ENCODE results near the gene C2CD4B.
A peak's percentile ranks its signal among the peaks of the same experiment; 100 is the strongest.

Gene C2CD4B

DNA sequence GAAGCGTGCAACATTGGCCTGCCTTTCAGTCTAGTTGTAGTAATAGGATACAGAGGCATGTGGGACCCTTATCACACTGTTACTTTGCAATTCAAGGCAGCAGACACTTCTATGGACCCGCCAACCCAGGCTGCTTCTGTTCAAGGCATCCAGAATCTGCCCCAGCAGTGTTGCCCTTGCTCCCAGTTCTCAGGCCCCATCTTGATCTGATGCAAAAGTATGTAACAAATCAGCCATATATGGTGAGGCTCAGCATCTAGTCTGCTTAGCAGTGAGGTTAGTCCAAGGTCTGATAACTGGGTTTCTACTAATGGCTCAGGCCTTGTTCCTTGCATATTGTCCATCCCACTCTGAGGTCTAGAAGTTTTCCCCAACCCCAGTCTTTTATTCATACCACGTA, 17.9 kb downstream of the C2CD4B start:
- DNase-seq: no peak

DNA sequence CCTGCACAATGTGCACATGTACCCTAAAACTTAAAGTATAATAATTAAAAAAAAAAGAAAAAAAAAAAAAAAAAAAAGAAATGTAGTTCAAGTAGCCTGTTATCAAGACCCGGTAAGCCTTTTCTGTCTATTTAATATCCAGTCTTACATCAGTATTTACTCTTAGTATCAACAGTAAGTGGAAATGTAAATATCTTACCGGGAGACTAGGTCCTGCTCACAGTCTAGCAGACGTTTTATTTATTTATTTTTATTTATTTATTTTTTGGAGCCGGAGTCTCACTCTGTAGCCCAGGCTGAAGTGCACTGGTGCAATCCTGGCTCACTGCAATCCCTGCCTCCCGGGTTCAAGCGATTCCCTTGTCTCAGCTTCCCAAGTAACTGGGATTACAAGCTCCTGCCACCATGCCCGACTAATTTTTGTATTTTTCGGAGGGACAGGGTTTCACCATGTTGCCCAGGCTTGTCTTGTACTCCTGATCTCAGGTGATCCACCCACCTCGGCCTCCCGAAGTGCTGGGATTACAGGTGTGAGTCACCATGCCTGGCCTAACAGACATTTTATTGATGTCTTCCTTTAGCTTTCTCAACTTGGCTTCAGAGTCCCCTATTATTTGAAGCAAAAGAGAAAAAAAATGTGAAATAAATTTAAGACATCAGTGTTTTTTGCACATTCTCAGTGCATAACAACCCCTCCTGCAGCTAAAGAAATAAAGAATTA, 19.9 kb downstream of the C2CD4B start:
- DNase-seq: no peak

DNA sequence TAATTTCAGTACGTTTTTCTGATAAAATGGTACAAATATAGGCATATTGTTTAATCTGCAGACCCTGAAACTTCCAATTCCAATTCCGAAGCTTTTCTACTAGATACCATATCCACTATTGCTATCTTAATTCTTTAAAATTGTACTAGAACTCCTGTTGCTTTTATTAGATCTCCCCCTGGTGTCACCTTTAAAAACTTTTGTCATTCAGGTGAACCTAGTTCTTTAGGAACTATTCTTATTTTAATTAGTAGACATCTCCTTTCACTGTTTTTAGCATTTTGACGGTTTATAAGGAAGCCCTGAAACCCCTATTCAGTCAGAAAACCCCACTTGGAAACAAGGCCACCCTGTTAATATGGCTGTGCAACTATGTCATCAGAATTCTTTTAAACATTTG, 22.3 kb downstream of the C2CD4B start:
- no peak for DNase-seq

DNA sequence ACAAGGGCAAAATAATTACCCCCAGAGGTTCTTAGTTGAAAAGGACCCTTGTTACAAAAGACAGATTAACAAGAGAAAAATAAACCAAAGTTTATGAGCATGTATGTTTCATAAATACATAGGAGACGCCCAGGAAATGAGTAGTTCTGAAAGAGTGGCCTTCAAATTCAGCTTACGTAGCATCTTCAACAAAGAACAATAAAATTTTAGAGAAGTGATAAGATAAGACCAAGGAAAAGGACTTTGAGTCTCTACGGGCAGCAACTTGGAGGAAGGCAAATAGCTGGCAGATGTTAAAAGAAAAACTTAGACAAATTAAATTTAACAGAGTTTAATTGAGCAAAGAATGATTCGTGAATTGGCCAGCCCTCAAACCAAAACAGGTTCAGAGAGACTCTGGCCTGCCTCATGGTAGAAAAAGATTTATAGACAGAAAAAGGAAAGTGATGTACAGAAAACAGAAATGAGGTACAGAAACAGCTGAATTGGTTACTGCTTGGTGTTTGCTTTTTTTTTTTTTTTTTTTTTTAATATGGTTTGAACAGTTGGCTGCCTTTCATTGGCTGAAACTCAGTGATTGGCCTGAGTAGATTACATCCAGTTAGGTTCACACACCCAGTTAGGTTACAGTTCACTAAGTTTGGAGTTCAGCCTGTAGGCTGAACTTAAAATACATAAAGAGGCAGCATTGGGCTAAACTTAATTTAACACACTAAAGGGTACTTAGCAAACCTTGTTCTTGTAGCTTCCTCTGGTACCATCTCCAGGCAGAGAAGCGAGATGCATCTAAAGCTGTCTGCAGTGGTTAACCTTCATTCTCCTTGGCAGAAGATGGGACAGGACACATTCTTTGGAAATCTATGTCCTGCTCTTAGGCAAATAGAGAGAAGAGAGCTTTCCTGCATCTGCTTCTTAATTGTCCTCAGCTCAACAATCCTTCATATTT, 23.2 kb downstream of the C2CD4B start:
- peak; percentile 48 for DNase-seq

DNA sequence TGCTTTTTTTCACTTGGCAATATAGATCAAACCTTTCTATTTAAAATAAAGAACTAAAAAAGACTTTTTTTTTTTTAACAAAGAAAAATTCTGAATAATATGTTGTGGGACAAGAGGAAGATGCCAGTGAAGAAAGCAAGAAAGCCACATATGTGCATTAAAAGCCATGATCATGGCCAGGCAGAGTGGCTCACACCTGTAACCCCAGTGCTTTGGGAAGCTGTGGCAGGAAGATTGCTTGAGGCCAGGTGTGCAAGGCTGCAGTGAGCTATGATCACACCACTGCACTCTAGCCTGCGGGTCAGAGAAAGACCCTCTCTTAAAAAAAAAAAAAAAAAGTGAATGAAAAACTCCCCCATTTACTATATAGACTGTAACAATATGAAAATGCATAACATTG, 23.9 kb downstream of the C2CD4B start:
- no peak for DNase-seq

DNA sequence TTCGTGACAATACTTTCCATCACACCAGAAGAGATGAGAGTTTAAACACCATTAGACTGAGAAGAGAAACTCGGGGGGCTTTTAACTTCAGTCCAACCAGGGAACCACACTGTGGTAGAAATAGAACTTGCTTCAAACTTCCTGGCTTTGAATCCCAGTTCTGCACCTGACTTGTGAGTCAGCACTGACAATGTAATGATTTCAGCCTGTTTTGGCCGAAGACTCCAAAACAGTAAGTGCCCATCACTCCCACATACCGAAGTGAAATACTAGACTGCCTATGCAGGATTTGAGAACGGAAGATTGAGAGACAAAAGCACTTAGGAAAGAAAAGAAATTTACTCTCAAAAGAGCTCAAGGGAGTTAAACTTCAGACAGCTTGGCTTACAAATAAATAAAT, 27.0 kb downstream of the C2CD4B start:
- peak; percentile 95 for DNase-seq

DNA sequence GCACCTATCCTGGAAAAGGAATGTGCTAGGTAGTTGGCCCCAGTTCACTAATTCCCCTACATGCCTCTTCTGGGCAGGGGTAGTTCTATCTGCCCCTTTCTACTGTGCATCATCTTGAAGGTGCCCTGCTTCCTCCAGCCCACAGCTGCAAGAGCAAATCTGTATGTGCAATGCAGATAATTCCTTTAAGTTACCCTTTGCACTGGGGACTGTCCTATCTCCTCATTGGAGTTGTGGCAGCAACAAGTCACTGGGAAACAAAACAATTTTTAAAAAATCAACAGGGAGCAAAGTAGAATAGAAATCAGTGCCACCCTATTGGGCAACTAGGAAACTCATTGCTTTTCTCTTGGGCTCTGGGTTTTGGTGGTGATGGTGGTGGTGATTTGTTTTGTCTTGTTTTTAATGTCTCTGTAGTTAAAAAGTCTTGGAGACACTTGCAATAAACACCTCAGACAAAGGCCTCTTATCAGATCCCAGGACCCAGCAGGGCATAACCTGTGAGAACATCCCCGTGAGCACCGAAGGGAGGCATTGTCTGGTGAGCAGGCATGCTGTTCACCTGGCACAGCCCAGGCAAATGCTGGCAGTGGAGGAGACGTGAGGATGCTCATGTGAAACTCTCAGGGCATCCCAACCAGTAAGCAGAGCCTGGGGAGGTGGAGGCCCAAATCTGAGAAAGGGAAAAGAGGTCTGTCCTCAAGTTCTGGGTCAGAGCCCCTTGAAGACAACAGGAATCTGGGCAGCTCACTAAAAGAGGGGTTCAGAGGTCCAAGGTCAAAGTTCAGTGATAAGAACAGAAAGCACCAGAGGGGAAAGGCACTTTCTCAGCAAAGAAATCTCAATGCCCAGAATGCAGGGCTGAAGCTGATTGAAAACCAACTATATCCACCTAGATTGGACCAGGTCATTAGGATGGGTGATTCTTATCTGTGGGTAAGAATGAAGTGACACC, 27.9 kb downstream of the C2CD4B start:
- no peak for DNase-seq

DNA sequence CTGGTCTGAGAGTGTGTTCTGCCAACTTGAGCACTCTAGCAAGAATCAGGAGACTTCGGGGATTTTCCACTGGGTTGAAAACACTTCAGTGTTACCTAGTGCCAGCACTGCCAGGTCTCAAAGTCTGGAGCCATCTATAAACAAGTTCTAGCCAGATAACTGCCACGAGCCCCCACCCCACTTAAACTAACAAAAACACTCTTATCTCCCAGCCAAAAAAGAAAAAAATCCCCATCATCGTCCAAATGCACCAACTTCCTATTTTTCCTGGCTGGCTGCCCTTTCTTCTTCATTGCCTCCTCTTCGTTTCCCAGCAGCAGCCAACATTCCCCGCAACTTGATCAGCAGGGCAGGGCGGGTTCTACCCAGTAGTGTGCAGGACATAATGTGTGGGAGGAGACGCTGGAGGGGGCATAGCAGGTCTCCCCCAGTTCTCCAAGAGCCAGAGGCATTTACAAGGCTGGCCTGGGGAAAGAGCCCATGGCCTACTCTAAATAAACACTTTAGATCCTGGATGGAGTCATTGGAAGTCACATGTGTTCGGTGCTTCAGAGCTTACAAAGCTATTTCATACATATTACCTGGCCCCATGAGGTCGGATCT, 29.5 kb downstream of the C2CD4B start:
- DNase-seq: peak; percentile 99

DNA sequence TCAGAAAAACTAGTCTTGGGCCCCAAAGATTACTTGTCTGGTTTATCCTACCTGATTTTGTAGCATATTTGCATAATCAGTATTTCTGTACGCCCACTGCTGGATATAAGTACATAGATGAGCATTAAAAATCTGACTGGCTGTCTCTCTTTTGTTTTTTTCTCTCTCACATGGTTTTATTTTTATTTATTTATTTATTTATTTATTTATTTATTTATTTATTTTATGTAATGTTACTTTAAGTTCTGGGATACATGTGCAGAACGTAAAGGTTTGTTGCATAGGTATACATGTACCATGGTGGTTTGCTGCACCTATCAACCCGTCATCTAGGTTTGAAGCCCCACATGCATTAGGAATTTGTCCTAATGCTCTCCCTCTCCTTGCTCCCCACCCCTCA, 31.9 kb downstream of the C2CD4B start:
- DNase-seq: no peak

DNA sequence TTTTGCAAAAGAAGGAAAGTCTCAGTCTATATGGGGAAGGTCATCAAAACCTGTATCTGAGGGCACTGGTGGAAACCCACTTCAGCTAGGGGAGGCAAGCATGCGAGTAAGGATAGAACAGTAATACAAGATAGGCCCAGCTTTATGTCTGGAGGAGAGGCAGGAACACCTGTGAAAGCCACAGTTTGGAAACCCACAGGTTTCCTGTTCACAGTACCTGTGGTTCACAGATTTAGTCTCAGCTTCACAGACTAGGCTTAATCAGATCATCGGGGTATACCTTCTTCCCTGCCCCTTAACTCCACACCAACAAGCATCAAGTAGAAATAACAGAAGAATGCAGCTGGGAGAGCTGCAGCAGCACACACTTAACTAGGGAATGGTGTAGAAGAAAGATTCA, 36.2 kb downstream of the C2CD4B start:
- no peak for DNase-seq

DNA sequence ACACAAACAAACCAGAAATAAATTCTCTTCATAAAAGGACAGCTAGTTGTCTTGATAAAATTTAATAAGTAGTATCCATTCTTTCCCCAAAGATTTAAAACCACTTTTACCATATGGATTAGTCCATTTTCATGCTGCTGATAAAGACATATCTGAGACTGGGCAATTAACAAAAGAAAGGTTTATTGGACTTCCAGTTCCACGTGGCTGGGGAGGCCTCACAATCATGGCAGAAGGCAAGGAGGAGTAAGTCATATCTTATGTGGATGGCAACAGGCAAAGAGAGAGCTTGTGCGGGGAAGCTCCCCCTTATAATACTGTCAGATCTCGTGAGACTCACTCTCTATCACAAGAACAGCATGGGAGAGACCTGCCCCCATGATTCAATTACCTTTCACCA, 38.7 kb downstream of the C2CD4B start:
- DNase-seq: no peak

DNA sequence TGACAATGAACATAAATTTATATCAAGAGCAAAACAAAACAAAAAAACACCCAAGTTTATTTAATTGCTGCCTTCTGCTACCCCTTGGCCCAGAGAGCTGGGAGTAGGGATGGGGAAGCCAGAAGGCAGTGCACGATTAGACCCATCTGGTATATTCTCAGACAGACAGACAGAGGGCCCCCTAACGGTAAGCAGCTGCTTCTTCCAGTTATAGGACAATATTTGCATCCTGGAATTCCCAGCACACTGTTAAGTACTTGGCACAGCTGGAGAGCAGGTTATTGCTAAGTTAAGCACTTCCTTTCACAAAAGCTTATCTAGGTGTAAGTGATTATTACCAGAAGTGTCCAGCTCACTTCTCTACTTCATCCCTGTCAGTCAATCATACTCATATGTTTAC, 39.3 kb downstream of the C2CD4B start:
- peak; percentile 76 for DNase-seq

DNA sequence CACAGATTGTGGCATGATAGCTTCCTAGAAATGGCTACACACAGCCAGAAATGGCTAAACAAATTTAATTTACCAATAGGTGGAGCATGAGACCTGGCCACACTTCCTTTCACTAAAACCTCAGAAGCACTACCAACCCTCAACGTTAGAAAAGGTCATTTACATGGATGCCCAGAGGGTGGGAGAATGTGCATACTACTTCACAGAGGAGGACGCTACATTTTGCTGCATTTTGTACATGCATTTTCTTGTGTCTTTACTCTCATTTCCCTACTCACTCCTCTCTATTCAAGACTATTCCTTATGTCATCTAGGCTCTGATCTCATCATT, 40.1 kb downstream of the C2CD4B start:
- DNase-seq: no peak

DNA sequence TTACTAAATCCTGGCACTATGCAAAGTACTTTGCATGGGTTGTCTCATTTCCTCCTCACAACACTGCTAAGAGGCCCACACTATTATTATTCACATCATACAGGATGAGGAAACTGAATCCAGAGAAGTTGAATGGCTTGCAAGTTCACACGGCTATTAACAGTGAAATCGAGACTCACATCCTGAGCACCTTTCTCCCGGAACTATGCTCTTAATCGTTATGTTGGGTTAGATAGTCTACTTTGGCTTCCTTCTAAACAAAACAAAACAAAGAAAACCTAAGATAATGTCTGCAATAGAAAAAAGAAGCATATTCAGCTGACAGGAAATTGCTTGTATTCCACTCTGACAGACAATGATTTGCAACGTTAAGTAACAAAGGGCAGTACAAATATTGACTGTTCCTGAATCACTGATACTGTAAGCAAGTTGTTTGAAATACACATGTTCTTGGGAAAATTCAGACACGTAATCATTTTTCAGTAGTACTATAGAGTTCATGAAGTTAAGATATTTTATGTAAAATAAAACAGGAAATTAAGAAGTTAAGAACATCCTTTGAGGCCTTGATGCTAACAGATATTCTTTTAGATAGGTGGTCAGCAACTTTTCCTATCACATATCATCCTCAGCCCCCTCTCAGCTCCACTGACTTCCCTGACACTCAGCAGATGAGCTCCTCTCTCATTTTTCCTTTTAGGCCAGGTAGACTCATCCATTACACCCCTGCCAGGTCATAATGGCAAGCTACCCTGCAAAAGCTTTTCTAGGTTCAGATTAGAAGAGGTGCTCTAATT, 40.7 kb downstream of the C2CD4B start:
- no peak for DNase-seq

DNA sequence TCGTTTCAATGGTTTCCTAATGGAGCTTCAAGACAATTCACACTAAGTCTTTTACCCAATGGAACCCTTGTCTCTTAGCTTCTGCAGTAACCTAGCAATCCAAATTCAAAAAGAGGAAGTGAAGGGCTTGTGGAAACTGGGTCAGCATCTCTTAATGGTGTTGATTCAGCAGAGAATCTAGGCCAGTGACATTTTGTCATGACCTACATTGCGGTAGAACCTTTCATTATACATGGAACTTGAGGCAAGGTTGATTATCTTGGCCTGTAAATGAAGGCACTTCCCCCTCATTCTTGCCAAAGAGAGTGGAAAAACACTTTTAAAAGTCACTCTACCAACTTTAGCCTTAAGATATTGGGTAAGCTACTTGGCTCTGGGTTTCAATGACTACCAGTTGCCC, 42.8 kb downstream of the C2CD4B start:
- DNase-seq: no peak

DNA sequence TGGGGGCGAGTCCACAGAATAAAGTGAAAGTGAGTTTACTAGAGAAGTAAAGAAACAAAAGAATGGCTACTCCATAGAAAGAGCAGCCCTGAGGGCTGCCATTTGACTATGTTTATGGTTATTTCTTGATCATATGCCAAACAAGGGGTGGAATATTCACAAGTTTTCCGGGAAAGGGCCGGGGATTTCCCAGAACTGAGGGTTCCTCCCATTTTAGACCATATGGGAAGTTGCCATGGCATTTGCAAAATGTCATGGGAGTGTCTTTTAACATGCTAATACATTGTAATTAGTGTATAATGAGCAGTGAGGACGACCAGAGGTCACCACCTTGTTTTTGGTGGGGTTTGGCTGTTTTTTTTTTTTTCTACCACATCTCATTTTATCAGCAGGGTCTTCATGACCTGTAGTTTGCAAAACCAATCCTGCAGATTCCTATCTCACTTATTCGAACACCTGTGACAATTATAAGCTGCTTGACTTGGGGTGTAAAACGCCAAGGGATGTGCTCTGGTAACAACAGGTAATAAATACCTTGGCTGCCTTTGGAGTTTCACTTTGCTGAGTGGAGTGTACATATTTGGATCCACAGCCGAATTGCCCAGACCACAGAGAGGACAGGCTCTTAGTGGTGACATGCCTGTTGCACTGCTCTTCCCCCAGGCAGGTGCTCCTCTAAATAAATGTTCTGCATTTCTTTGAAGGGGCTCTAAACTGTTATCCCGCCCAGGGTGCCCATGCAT, 43.6 kb downstream of the C2CD4B start:
- DNase-seq: no peak

DNA sequence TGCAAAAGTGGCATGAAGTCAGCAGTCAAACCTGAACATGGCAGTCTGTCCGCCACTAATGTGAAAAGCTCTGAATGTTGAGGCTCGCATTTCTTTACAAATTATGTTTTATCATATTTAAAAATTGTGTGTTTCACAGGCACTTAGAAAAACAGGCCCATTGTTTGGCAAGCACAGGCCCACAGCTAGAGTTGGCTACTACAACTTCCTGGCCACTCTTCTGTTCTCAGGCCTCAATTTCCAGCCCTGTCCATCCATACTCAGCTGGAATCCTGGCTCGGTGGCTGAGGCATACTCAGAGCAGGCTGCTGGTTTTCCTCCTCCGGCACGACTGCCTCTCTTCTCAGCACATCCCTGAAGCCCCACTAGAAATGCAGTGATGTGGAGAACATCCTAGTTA, 44.3 kb downstream of the C2CD4B start:
- DNase-seq: no peak

DNA sequence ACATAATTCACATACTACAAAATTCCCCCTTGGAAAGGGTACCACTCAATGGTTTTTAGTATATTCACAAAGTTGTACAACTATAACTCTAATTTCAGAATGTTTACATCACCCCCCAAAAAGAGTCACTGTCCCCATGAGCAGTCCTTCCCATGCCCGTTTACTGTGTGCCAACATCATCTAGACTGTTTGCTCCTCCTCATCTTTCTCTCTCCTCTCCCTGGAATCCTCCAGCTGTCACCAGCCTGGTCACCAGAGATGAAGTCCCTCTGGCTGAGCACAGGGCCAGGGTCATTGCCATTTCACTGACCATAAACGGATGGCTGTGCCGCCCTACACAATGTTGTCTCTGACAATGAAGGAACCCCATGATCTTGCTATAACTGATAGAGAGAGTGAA, 45.2 kb downstream of the C2CD4B start:
- DNase-seq: no peak

DNA sequence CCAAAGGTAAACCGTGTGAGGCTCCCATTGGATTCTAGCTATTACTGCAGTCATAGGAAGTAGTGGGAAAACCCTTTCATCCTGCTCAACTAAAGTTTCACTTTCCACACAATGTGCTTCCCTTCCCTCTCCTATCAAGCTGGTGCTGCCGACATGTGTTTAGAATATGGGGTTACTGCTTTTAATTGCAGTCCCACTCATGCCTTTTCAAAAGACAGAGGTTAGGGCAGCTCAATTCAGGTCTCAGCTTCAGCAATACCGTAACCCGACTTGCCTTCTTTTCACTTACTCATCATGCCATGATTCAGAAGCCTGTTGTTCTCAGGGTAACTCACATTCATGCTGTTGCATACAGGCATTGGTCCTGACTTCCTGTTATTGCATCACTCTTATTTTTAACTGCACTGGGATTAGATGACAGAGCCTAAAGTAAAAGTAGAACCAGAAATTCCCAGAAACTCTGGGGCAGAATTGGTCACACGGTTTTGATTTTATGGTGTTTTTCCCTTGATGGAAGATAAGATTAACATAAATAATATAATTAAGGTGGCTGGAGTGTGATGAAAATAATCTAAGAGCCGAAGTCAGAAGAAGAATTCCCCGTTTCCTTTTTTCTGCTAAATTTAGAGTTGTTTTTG, 45.7 kb downstream of the C2CD4B start:
- DNase-seq: peak; percentile 97

DNA sequence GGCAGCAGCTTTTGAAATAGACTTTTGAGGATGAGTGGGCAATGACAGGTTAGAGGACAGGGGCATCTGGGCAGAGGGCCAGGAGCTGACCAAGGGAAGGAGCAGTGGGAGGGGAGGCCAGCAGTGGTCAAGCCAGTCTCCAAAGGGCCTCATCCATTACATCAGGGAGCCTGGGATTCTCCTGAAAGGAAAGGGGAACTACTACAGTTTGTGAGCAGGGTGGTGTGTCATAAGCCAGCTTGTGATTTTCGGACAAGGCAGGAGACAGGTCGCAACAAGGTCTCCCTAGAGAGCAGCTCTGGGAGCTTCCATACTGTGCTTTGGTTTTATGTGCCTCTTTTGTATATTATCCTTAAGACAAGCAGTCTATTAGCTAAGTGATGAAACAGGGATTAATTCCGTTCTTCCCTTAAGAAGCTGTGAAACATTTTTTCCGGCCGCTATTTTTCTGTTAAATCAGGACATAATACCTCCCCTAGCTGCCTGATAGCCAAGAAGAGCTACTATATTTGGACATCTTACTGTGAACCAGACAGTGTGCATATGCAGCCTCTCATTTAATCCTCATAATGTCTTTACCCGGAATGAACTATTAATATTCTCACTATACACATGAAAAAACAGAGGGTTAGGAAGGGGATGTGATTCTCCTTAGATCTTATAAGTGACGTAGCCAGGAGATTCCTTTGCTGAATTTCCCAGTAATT, 46.4 kb downstream of the C2CD4B start:
- no peak for DNase-seq
